Stimulated activated CD4-positive, alpha-beta T cell treated with anti-CD3 and anti-CD28 coated beads, Interleukin-2, amount 100 ng/mL, for 4 hours (primary cell): ENCODE data around the gene ITM2A.

Experiments
- DNase-seq: peaks from one replicate; pipeline ENCODE4 v3.0.0-alpha.2; 2020; ENCODE audit warnings: low read depth

The ITM2A gene

GRCh38 chrX:79366873-79367749 is at the start of gene ITM2A:
TSS of gene ITM2A (minus strand) at chrX:79367334. CDS start at chrX:79367215, 119 bp downstream.
- peak; percentile 35 for DNase-seq

GRCh38 chrX:79415056-79415455 is 47.9 kb upstream of the ITM2A start:
- DNase-seq: no peak

DNA sequence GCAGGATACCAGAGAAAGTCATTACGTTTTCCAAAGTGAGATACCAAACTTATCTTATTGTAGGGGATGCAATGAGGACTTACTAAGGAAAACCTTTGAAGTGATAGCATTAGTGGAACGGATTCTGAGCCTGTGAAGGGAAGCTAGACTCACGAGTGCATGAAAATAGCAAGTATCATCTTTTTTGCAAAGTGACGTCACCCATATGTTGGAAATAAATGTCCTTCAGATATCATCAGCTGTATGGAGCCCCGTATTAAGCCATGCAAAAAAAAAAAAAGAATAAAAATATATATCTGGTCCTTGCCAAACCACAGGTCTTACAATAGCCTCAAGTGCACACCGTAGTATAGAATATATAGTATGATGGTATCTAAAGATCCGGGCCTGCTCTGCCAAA is 46.8 kb upstream of the ITM2A start:
- no peak for DNase-seq

GRCh38 chrX:79412972-79413371 is 45.8 kb upstream of the ITM2A start:
- no peak for DNase-seq

DNA sequence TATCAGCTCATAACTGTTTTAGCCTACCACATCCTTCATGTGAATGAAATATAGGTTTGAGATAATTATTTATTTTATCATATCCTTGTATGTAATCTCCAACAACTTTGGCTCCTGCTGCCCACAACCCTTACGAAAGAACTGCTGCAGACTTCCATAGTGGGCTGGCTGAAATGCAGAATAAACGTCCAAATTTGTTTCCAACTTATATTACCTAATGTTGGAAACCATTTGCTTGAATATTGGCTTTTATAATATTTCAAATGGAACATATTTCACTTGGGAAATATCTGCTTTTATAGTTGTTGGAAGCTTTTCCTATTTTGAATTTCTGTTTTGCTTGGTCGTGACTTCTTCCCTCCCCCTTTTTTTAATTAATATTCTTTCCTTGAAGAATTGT is 45.0 kb upstream of the ITM2A start:
- no peak for DNase-seq

GRCh38 chrX:79409657-79410056 is 42.5 kb upstream of the ITM2A start:
- DNase-seq: no peak

DNA sequence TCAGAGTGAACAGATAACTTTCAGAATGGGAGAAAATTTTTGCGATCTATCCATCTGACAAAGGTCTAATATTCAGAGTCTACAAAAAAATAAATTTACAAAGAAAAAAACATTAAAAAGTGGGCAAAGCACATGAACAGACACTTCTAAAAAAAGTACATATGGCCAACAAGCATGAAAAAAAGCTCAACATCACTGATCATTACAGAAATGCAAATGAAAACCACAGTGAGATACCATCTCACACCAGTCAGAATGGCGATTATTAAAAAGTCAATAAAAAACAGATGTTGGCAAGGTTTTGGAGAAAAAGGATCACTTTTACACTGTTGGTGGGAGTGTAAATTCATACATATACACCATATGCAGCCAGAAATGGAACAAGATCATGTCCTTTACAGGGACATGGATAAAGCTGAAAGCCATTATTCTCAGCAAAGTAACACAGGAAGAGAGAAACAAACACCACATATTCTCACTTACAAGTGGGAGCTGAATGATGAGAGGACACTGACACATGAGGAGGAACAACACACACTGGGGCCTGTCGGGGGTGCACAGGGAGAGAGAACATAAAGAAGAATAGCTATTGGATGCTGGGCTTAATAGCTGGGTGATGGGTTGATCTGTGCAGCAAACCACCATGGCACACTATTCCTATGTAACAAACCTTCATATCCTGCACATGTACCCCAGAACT is 41.6 kb upstream of the ITM2A start:
- no peak for DNase-seq

- no peak for DNase-seq
These were observed 33.5 kb upstream of the ITM2A start for GRCh38 chrX:79400623-79401022.

- DNase-seq: no peak
These were observed 8.2 kb upstream of the ITM2A start for GRCh38 chrX:79375340-79375739.

DNA sequence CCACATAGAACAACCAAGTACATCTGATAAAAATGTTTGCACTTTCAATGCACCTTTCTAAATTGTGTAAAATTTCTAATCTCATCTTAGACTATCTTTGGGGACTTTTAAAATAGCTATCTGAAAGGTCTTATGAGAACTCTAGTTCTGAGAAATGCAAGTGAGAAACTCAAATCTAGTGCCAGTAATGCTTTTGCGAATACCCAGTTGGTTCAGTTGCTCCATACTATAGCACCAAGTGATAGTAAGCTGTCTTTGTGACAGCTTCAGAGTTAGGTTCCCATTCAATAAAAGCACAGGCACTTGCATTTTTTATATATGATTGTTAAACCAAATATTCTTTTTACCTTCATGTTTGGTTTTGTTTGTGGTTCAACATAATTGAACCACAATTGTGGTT is 4.5 kb upstream of the ITM2A start:
- no peak for DNase-seq

GRCh38 chrX:79371101-79371500 is 4.0 kb upstream of the ITM2A start:
- DNase-seq: no peak

- DNase-seq: no peak
These were observed 2.7 kb upstream of the ITM2A start for GRCh38 chrX:79369871-79370270.

DNA sequence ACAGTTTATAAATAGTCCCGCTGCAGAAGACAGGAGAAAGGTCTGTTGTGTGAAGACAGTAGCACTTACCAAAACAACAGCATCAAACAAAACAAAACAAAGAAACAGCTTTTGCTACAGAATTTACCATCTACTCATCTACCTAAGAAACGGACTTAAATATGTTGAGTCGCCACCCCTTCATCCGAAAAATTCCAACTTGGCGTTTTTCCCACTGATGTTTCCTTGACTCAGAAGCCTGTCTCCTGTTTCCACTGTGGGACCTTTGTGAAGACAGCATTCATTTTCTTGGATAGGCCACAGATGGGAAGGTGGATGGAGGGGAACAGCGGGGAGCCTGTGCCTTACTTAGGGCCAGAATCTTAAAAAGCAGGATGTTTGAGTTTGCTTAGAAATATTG is 1.3 kb upstream of the ITM2A start:
- DNase-seq: no peak

DNA sequence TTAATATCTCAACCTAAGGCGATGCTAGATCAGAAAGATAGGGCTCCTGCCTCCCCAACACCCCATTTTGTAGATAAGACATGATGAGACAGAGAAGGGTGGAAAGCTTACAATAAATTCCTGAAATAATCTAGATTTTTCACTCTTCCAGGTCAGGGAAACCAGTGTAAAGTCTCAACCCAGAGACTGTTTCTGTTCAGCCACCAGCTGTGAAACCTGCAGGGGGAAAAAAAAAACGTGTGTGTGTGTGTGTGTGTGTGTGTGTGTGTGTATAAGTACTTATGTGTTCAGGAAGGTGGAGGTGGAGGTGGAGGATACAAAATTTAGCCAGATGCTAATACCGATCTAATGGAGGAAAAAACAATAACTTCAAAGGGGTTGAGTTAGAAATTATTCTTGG is 773 bp upstream of the ITM2A start:
- no peak for DNase-seq

- DNase-seq: no peak
These were observed 620 bp downstream of the ITM2A start for GRCh38 chrX:79366556-79366872.

- no peak for DNase-seq
These were observed 1.5 kb downstream of the ITM2A start for GRCh38 chrX:79365591-79365990.

- DNase-seq: no peak
These were observed 2.8 kb downstream of the ITM2A start for GRCh38 chrX:79364306-79364705.

- DNase-seq: no peak
These were observed 5.8 kb downstream of the ITM2A start for GRCh38 chrX:79361192-79361870.

- DNase-seq: no peak
These were observed 30.0 kb downstream of the ITM2A start for GRCh38 chrX:79336869-79337815.

DNA sequence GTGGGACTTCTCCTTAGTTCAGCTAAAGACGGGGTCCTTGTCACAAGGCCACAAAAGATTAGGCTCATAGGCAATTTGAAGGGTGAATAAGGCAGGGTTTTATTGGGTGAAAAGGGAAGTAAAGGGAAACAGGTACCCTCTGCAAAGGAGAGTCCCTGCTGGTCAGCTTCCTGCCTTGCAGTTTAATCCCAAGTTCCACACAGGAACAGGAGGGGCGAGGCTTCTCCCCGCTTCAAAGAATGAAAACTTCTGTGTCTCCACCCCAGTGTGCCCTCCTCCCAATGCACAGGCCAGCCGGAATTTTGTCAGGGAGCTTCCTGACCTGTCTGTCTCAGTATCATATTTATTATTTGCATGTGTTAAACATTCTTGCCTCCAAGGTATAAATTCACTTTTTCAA is 37.1 kb downstream of the ITM2A start:
- no peak for DNase-seq

- DNase-seq: peak; percentile 1
These were observed 41.7 kb downstream of the ITM2A start for GRCh38 chrX:79325263-79325958.
